ENCODE results near the gene CCDC142.

The CCDC142 gene

GRCh38 chr2:74507926-74508520, 25.2 kb upstream of the CCDC142 start:
- in situ Hi-C loops (cut with HindIII; ENCODE audit: low sequenced_read_pairs) = no loop called here
- TF ChIP-seq CTCF (IDR thresholded peaks at IDR 0.05; ENCODE audit: low read depth, low read length, missing control alignments) = no peak
- peak overlapping the region; percentile 89 for H3K4me3 ChIP-seq (ENCODE audit: low read depth, low read length)
- no peak for DNase-seq (ENCODE audit: low read depth)

- TF ChIP-seq CTCF (IDR thresholded peaks at IDR 0.05; ENCODE audit: low read depth, low read length, missing control alignments) = peak; percentile 27
- peak; percentile 93 for DNase-seq (ENCODE audit: low read depth)
- in situ Hi-C loops (cut with HindIII; ENCODE audit: low sequenced_read_pairs) = no loop called here
- peak within 1 kb of the TSS; percentile 89 for H3K4me3 ChIP-seq (ENCODE audit: low read depth, low read length)
These were observed 24.5 kb upstream of the CCDC142 start, which contains the start of gene PCGF1 for GRCh38 chr2:74507145-74507925. PCGF1 (minus strand) TSS chr2:74507695; CDS start chr2:74507668, 27 bp downstream.

- peak overlapping the region; percentile 14 for H3K4me3 ChIP-seq (ENCODE audit: low read depth, low read length)
- TF ChIP-seq CTCF (IDR thresholded peaks at IDR 0.05; ENCODE audit: low read depth, low read length, missing control alignments) = no peak
- in situ Hi-C loops (cut with HindIII; ENCODE audit: low sequenced_read_pairs) = no loop called here
- no peak for DNase-seq (ENCODE audit: low read depth)
These were observed 22.8 kb upstream of the CCDC142 start for GRCh38 chr2:74505448-74506246.

- no peak for DNase-seq (ENCODE audit: low read depth)
- no peak overlapping the region for H3K4me3 ChIP-seq (ENCODE audit: low read depth, low read length)
These were observed 21.8 kb upstream of the CCDC142 start for GRCh38 chr2:74504591-74504990.

GRCh38 chr2:74503506-74504475, 21.0 kb upstream of the CCDC142 start:
- in situ Hi-C loops (cut with HindIII; ENCODE audit: low sequenced_read_pairs) = no loop called here
- DNase-seq (ENCODE audit: low read depth) = no peak
- no peak for TF ChIP-seq CTCF (IDR thresholded peaks at IDR 0.05; ENCODE audit: low read depth, low read length, missing control alignments)
- H3K4me3 ChIP-seq (ENCODE audit: low read depth, low read length) = peak overlapping the region; percentile 36

More at GRCh38 chr2:74504591-74504990, 21.8 kb upstream of the CCDC142 start:
- TF ChIP-seq CTCF (IDR thresholded peaks at IDR 0.05; ENCODE audit: low read depth, low read length, missing control alignments) = no peak
- in situ Hi-C loops (cut with HindIII; ENCODE audit: low sequenced_read_pairs) = no loop called here

Data from astrocyte of the cerebellum (primary cell).